Measurements from ENCODE around the gene RIT2.

GRCh38 chr18:43079422-43079821, 36.1 kb downstream of the RIT2 start:
- TF ChIP-seq POLR2A (IDR thresholded peaks at IDR 0.05) = no peak
- TF ChIP-seq, protein P1, sequence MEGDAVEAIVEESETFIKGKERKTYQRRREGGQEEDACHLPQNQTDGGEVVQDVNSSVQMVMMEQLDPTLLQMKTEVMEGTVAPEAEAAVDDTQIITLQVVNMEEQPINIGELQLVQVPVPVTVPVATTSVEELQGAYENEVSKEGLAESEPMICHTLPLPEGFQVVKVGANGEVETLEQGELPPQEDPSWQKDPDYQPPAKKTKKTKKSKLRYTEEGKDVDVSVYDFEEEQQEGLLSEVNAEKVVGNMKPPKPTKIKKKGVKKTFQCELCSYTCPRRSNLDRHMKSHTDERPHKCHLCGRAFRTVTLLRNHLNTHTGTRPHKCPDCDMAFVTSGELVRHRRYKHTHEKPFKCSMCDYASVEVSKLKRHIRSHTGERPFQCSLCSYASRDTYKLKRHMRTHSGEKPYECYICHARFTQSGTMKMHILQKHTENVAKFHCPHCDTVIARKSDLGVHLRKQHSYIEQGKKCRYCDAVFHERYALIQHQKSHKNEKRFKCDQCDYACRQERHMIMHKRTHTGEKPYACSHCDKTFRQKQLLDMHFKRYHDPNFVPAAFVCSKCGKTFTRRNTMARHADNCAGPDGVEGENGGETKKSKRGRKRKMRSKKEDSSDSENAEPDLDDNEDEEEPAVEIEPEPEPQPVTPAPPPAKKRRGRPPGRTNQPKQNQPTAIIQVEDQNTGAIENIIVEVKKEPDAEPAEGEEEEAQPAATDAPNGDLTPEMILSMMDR (IDR thresholded peaks at IDR 0.05) = no peak

Measured in ovary (tissue), 3 donors.